Muscle layer of colon (tissue), 2 donors: ENCODE data around the gene SMURF2.
"Not testable (repeated sequence)": the region's sequence is repeated elsewhere in the genome, so short reads cannot be mapped to it uniquely, and the experiment has no call there.

Experiments used
- H3K27ac ChIP-seq: one replicate; pipeline ENCODE4 v1.7.0; 2013; ENCODE audit warnings: low read depth, mild to moderate bottlenecking, low read length, moderate library complexity
- H3K27me3 ChIP-seq, 2 donors: one replicate each; pipeline ENCODE4 v1.7.0; 2013; ENCODE audit warnings: low read length in 2 of 2, mild to moderate bottlenecking in 2 of 2; ENCODE audit not compliant: insufficient read depth in 2 of 2, control insufficient read depth in 1 of 2
- H3K36me3 ChIP-seq: one replicate; pipeline ENCODE4 v1.7.0; 2013; ENCODE audit warnings: mild to moderate bottlenecking, low read length; ENCODE audit not compliant: insufficient read depth
- H3K4me1 ChIP-seq: one replicate; pipeline ENCODE4 v1.7.0; 2013; ENCODE audit warnings: mild to moderate bottlenecking, low read length; ENCODE audit not compliant: insufficient read depth
- H3K4me3 ChIP-seq, 2 donors: one replicate each; pipeline ENCODE4 v1.7.0; 2013; ENCODE audit warnings: low read length in 2 of 2, low read depth in 1 of 2, mild to moderate bottlenecking in 1 of 2, moderate library complexity in 1 of 2
- H3K9ac ChIP-seq: one replicate; pipeline ENCODE4 v1.7.0; 2013; ENCODE audit warnings: low read length
- H3K9me3 ChIP-seq: one replicate; pipeline ENCODE4 v1.7.0; 2013; ENCODE audit warnings: mild to moderate bottlenecking, low read length
- donor health status: abdominal sarcoma.
- donor health status: Adenocarcinoma of cecum.

The SMURF2 gene

DNA sequence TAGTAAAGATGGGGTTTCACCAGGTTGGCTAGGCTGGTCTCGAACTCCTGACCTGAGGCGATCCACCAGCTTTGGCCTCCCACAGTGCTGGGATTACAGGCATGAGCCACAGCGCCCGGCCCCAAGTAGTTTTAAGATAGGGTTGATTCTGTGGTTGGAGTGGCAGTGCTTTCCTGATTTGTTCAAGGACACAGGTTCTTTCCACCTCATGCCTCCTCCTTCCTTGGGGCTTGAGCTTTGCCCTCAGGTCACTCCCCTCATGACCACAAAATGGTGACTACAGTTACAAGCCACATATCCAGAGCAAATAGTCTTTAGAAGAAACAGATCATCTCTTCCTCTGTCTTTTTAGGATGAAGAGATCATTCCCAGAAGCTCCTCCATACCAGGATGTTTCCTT is 25.3 kb upstream of the SMURF2 start:
- no peaks in the 10 kb centered on the region for H3K9me3 ChIP-seq
- H3K9ac ChIP-seq = no peak overlapping the region
- no peaks in the 10 kb centered on the region for H3K27me3 ChIP-seq
- no peak overlapping the region for H3K4me3 ChIP-seq
- no peaks in the 10 kb centered on the region for H3K36me3 ChIP-seq
- no peak overlapping the region for H3K27ac ChIP-seq
- no peaks in the 10 kb centered on the region for H3K4me1 ChIP-seq

- no peak overlapping the region for H3K9ac ChIP-seq
- H3K27me3 ChIP-seq = no peaks in the 10 kb centered on the region
- no peaks in the 10 kb centered on the region for H3K36me3 ChIP-seq
Measured at GRCh38 chr17:64686705-64687104, 24.6 kb upstream of the SMURF2 start.

GRCh38 chr17:64685705-64686104 is 23.6 kb upstream of the SMURF2 start:
- no peaks in the 10 kb centered on the region for H3K27me3 ChIP-seq

More at GRCh38 chr17:64686705-64687104, 24.6 kb upstream of the SMURF2 start:
- H3K27ac ChIP-seq = no peak overlapping the region
- H3K4me1 ChIP-seq = no peaks in the 10 kb centered on the region
- H3K4me3 ChIP-seq = no peak overlapping the region
- no peaks in the 10 kb centered on the region for H3K9me3 ChIP-seq

GRCh38 chr17:64683796-64684195 is 21.7 kb upstream of the SMURF2 start:
- Histone ChIP-seq H3K27ac (no peak overlapping the region), H3K36me3 (no peaks in the 10 kb centered on the region), H3K27me3 (no peaks in the 10 kb centered on the region), H3K4me1 (no peaks in the 10 kb centered on the region), H3K4me3 (no peak overlapping the region), H3K9ac (no peak overlapping the region), H3K9me3 (no peaks in the 10 kb centered on the region)

More at GRCh38 chr17:64685705-64686104, 23.6 kb upstream of the SMURF2 start:
- Histone ChIP-seq H3K9me3 (no peaks in the 10 kb centered on the region), H3K27ac (no peak overlapping the region), H3K36me3 (no peaks in the 10 kb centered on the region), H3K4me3 (no peak overlapping the region), H3K4me1 (no peaks in the 10 kb centered on the region), H3K9ac (no peak overlapping the region)

GRCh38 chr17:64682261-64683181 is 20.4 kb upstream of the SMURF2 start:
- no peak overlapping the region for H3K9ac ChIP-seq
- no peaks in the 10 kb centered on the region for H3K9me3 ChIP-seq
- H3K4me1 ChIP-seq = no peaks in the 10 kb centered on the region
- no peaks in the 10 kb centered on the region for H3K27me3 ChIP-seq
- no peak overlapping the region for H3K27ac ChIP-seq
- no peak overlapping the region for H3K4me3 ChIP-seq
- no peaks in the 10 kb centered on the region for H3K36me3 ChIP-seq

GRCh38 chr17:64679710-64680216 is 17.7 kb upstream of the SMURF2 start:
- Histone ChIP-seq H3K9me3 (no peaks in the 10 kb centered on the region), H3K9ac (no peak overlapping the region), H3K27me3 (no peaks in the 10 kb centered on the region), H3K4me1 (no peaks in the 10 kb centered on the region), H3K27ac (no peak overlapping the region), H3K4me3 (no peak overlapping the region), H3K36me3 (no peaks in the 10 kb centered on the region)

DNA sequence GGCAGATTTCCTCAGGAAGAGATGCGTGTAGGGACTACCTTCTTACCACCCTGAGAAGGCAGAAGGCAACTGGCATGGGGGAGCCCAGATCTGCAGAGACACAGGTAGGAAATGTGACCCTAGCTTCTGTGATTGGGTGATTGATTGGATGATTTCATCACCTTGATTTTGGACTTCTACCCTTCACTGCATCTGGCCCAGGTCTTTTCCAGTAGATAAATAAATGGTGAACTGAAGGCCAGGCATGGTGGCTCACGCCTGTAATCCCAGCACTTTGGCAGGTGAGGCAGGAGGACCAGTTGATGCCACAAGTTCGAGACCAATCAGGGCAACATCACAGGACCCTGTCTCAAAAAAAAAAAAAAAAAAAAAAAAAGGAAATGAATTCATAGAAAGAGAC is 14.7 kb upstream of the SMURF2 start:
- Histone ChIP-seq H3K4me1 (no peaks in the 10 kb centered on the region), H3K9me3 (no peaks in the 10 kb centered on the region), H3K27ac (no peak overlapping the region), H3K36me3 (no peaks in the 10 kb centered on the region), H3K27me3 (no peaks in the 10 kb centered on the region), H3K9ac (no peak overlapping the region), H3K4me3 (no peak overlapping the region)

GRCh38 chr17:64670843-64671590 is 8.9 kb upstream of the SMURF2 start:
- not testable (repeated sequence) for H3K4me1 ChIP-seq, H3K4me3 ChIP-seq, H3K27ac ChIP-seq, H3K27me3 ChIP-seq, H3K9ac ChIP-seq, H3K36me3 ChIP-seq, H3K9me3 ChIP-seq

DNA sequence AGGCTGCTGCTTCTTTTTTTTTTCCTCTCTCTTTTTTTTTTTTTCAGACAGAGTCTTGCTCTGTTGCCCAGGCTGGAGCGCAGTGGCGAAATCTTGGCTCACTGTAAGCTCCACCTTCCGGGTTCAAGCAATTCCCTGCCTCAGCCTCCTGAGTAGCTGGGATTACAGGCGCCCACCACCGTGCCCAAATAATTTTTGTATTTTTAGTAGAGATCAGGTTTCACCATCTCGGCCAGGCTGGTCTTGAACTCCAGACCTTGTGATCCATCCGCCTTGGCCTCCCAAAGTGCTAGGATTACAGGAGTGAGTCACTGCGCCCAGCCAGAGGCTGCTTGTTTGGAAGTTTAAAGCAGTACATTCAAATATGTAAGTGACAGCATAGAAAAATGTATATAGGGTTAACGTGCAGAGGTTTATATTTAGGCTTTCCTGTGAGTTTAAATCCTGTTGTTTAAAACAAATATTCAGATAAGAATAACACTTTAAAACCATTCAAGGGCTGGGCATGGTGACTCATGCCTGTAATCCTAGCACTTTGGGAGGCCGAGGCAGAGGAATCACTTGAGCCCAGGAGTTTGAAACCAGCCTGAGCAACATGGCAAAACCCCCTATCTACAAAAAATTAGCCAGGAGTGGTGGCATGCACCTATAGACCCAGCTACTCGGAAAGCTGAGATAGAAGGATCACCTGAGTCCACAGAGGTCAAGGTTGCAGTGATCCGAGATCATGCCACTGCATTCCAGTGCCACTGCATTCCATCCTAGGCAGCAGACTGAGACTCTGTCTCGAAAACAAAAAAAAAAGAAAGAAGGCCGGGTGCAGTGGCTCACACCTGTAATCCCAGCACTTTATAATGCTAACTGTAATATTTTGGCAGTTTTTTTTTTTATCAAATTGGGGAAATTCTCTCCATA is 6.0 kb upstream of the SMURF2 start:
- H3K27me3 ChIP-seq, H3K4me3 ChIP-seq, H3K27ac ChIP-seq, H3K4me1 ChIP-seq, H3K9me3 ChIP-seq, H3K36me3 ChIP-seq, H3K9ac ChIP-seq: not testable (repeated sequence)

DNA sequence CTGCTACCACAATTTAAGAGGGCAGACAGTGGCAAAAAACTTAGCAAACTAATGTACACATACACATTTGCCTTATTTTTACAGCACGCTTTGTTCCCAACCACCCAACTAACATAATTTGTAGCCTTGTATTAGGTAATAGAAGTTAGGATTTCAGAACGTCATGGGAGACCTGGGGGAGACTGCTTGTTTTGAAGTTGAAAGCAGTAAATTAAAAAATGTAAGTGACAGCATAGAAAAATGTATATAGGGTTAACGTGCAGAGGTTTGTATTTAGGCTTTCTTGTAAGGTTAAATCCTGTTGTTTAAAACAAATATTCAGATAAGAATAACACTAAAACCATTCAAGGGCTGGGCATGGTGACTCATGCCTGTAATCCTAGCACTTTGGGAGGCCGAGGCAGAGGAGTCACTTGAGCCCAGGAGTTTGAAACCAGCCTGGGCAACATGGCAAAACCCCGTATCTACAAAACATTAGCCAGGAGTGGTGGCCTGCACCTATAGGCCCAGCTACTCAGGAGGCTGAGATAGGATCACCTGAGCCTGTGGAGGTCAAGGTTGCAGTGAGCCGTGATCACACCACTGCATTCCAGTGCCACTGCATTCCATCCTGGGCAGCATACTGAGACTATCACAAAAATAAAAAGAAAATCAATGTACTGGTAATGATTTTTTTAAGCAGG is 2.3 kb upstream of the SMURF2 start:
- not testable (repeated sequence) for H3K36me3 ChIP-seq, H3K27me3 ChIP-seq, H3K9me3 ChIP-seq, H3K9ac ChIP-seq, H3K27ac ChIP-seq, H3K4me3 ChIP-seq
- peaks cover 11% of the 10 kb centered on the region for H3K4me1 ChIP-seq
